ENCODE data around the gene CHTF18. TPM values are rescaled to one million over a fixed set of nuclear protein-coding genes. Genes with fewer than 3 reads are reported as not detected.

Gene CHTF18
- total RNA-seq, 1 donor from 2014 or later, result 4.9 TPM

DNA sequence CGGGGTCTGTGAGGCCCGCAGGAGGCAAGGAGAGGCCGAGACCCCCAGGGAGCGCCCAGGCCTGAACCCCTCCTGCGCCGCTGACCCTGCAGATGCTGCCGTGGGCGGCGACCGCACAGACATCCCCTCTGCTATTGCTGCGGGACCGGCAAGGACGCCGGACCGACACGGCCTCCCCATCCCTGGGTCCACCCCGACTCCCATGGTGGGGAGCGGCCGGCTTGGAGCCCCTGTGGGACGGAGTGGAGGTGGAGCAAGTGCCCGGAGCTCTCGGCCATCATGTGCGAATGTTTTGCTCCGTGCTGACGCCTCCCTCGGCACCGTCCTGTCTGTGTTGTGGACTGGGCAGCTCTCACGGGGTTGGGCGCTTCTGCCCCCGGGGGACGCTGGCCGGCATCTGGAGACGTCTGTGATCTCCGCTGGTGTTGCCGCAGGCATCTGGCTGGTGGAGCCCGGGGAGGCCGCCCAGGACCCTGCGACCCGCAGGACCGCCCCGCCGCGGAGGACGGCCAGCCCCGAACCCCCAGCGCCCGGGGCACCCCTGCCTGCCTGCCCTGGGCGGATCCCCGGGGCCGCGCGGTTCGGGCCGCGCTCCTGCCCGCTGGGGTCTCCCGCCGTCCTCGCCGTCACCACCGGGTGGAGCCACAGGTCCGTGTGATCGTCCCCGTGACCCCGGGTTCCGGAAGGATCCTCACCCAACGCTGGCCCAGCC lies 24.9 kb downstream of the CHTF18 start:
- TF ChIP-seq, protein P1, sequence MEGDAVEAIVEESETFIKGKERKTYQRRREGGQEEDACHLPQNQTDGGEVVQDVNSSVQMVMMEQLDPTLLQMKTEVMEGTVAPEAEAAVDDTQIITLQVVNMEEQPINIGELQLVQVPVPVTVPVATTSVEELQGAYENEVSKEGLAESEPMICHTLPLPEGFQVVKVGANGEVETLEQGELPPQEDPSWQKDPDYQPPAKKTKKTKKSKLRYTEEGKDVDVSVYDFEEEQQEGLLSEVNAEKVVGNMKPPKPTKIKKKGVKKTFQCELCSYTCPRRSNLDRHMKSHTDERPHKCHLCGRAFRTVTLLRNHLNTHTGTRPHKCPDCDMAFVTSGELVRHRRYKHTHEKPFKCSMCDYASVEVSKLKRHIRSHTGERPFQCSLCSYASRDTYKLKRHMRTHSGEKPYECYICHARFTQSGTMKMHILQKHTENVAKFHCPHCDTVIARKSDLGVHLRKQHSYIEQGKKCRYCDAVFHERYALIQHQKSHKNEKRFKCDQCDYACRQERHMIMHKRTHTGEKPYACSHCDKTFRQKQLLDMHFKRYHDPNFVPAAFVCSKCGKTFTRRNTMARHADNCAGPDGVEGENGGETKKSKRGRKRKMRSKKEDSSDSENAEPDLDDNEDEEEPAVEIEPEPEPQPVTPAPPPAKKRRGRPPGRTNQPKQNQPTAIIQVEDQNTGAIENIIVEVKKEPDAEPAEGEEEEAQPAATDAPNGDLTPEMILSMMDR (IDR thresholded peaks at IDR 0.05), result peak in 1 of 3 experiments; percentile 33
- no peak for TF ChIP-seq POLR2AphosphoS5 (IDR thresholded peaks at IDR 0.05; ENCODE audit: insufficient read depth in 1 of 2, low read depth in 1 of 2)
- no peak for TF ChIP-seq POLR2A (IDR thresholded peaks at IDR 0.05)
- intact Hi-C loops (cut with DNase I), result no loop called here
- peaks cover 11% of the 10 kb centered on the region for H3K4me1 ChIP-seq

DNA sequence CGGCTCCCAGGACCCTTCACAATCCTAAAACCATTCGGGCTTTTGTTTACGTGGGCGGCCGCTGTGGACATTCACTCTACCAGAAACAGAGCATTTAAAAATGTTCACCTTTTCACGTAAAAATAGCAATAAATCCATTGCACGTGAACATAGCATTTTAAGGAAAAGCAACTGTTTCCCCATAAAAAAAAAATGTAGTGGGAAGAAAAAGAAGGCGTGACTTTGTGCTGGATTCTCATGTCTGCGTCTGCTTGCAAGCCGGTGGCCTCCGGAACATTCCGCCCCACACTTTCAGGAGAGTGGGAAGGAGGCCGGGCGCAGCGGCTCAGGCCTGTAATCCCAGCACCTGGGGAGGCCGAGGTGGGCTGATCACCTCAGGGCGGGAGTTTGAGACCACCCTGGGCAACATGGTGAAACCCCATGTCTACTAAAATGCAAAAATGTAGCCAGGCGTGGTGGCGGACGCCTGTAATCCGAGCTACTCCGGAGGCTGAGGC lies 25.5 kb downstream of the CHTF18 start:
- intact Hi-C loops (cut with DNase I), result no loop called here
- TF ChIP-seq POLR2AphosphoS5 (IDR thresholded peaks at IDR 0.05; ENCODE audit: insufficient read depth in 1 of 2, low read depth in 1 of 2) (no peak), POLR2A (IDR thresholded peaks at IDR 0.05) (no peak)
- TF ChIP-seq, protein P1 (IDR thresholded peaks at IDR 0.05), result no peak
- peaks cover 8% of the 10 kb centered on the region for H3K27me3 ChIP-seq

More for the DNA sequence above, 24.9 kb downstream of the CHTF18 start:
- no peaks in the 10 kb centered on the region for H3K9me3 ChIP-seq
- H3K36me3 ChIP-seq, result no peaks in the 10 kb centered on the region
- H3K27ac ChIP-seq, result no peak overlapping the region
- DNase-seq (ENCODE audit: extremely low spot score in 2 of 2), result no peak
- peaks cover 8% of the 10 kb centered on the region for H3K27me3 ChIP-seq
- H3K4me3 ChIP-seq, result no peak overlapping the region

DNA sequence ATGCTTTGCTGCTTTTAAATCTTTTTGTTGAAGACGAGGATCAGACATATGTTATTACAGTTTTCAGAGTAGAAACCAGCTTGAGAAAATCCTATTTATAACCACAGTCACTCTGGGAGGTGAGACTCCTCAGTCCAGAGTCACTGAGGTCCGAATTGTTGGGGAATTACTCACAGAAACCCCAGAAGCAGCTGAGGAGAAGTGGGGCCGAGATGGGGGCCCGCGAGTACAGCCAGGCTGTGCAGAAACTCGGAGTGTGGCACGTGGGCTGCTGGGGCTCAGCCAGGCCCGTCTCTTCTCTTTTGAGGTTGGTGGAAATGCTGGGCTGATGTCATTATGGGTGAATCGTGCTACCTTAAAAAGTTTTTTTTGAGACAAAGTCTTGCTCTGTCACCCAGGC lies 26.6 kb downstream of the CHTF18 start:
- no peaks in the 10 kb centered on the region for H3K9me3 ChIP-seq
- TF ChIP-seq POLR2AphosphoS5 (IDR thresholded peaks at IDR 0.05; ENCODE audit: insufficient read depth in 1 of 2, low read depth in 1 of 2) (no peak), POLR2A (IDR thresholded peaks at IDR 0.05) (no peak)
- TF ChIP-seq, protein P1 (IDR thresholded peaks at IDR 0.05), result no peak
- H3K4me1 ChIP-seq, result peaks cover 5% of the 10 kb centered on the region
- H3K36me3 ChIP-seq, result no peaks in the 10 kb centered on the region
- no peak for DNase-seq (ENCODE audit: extremely low spot score in 2 of 2)
- intact Hi-C loops (cut with DNase I), result no loop called here
- peaks cover 8% of the 10 kb centered on the region for H3K27me3 ChIP-seq
- H3K27ac ChIP-seq, result no peak overlapping the region
- H3K4me3 ChIP-seq, result no peak overlapping the region

More for the DNA sequence above, 25.5 kb downstream of the CHTF18 start:
- peaks cover 5% of the 10 kb centered on the region for H3K4me1 ChIP-seq
- DNase-seq (ENCODE audit: extremely low spot score in 2 of 2), result no peak
- no peak overlapping the region for H3K27ac ChIP-seq
- H3K9me3 ChIP-seq, result no peaks in the 10 kb centered on the region
- no peak overlapping the region for H3K4me3 ChIP-seq
- no peaks in the 10 kb centered on the region for H3K36me3 ChIP-seq

DNA sequence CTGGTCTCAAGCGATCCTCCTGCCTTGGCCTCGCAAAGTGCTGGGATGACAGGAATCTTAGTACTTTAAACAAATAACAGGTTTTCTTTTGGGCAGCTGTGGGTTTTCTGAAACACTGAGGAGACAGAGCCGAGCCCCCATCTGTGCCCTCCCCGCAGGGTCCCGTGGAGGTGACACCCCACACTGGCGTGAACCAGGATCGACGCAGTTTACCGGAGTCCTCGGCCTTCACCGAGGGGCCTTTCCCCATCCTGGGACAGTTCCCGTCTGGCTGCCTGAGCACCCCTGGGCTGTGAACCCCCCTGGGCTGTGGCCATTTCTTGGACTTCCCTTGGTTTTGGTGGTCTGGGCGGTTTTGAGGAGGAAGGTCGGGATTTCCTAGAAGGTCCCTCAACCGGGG lies 27.4 kb downstream of the CHTF18 start:
- peaks cover 8% of the 10 kb centered on the region for H3K27me3 ChIP-seq
- no peak overlapping the region for H3K4me3 ChIP-seq
- H3K9me3 ChIP-seq, result no peaks in the 10 kb centered on the region
- no peak for DNase-seq (ENCODE audit: extremely low spot score in 2 of 2)
- intact Hi-C loops (cut with DNase I), result no loop called here
- TF ChIP-seq POLR2AphosphoS5 (IDR thresholded peaks at IDR 0.05; ENCODE audit: insufficient read depth in 1 of 2, low read depth in 1 of 2), result no peak
- TF ChIP-seq, protein P1 (IDR thresholded peaks at IDR 0.05), result no peak
- TF ChIP-seq POLR2A (IDR thresholded peaks at IDR 0.05), result no peak
- peaks cover 5% of the 10 kb centered on the region for H3K4me1 ChIP-seq
- no peak overlapping the region for H3K27ac ChIP-seq
- no peaks in the 10 kb centered on the region for H3K36me3 ChIP-seq

Measured in vagina (tissue), 2 donors.